Fibroblast of peridontal ligament (primary cell): ENCODE results near the gene STK17A.

Experiments used
- DNase-seq: peaks from one replicate; pipeline ENCODE4 v3.0.0-alpha.2; 2010; ENCODE audit errors: extremely low read depth

STK17A gene

DNA sequence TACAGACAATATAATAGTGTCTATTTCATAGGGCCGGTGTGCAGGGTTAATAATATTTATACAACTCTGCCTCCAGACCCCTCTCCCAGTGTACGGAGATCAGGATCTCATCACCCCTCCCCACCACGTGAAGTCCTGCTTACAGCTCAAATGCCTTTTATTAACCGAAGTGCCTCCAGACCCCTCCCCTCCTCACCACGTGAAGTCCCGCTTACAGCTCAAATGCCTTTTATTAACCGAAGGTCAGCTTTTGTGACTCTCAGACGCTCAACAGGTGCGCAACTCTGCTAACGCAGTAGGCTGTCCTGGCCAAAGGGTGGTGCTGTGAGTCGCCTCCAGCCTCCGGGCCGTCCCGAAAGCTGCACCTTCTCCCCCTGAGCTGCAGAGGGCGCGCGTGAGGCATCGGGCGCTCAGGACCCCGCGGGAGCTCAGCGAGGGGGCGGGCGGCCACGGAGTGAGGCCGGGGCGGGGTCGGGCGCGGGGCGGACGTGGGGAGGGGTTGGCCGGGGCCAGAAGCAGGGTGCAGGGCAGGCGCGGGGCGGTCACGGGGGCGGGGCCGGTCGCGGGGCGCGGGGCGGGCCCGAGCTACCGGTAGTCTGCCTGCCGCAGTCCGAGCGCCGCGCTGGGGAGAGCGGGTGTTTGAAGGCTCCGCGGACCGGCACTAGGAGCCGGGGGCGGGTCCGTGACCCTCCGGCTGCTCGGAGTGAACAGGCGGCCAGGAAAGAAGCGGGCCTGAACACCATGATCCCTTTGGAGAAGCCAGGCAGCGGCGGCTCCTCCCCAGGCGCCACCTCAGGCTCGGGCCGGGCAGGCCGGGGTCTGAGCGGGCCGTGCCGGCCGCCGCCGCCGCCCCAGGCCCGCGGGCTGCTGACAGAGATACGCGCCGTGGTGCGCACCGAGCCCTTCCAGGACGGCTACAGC, at the start of gene STK17A:
Gene STK17A, plus strand, starts transcription at position 606 of the 921 bp plus-strand sequence. Its CDS starts 136 bp downstream, at position 742.
- peak; percentile 86 for DNase-seq

GRCh38 chr7:43533801-43534479, 49.0 kb upstream of the STK17A start:
- peak; percentile 51 for DNase-seq

GRCh38 chr7:43535031-43535451, 47.9 kb upstream of the STK17A start:
- DNase-seq: peak; percentile 9

- peak; percentile 97 for DNase-seq
Observed at GRCh38 chr7:43535810-43536585, 46.9 kb upstream of the STK17A start.

GRCh38 chr7:43536773-43537172, 46.1 kb upstream of the STK17A start:
- no peak for DNase-seq

DNA sequence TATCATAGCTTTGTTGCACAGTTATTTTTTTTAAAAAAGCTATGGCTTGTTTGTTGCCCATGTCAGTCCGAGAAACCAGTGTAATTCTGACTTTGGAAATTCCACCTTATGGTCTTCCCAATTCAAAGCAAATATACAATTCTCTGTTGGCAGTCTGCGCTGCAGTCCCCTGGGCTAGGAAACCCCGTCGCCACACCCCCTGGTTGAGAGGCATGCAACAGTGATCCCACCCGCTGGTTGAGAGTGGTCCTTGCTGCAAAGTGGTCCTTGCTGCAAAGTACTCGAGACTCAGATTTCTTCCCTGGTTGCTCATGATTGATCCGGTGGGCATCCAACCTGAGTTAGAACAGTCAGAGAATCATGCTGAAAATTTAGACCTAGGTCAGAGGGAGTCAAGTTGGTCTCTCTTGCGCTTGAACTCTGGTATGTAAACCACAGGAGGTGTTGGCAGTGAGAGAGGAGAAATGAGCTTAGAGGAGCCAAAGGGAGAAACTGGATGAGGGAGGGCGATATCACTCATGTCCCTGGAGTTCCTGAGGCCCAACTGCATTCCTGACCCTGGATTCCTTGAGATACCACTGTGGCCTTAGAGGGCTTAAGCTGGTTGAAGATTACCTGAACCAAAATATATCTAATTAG, 45.0 kb upstream of the STK17A start:
- peak; percentile 42 for DNase-seq

GRCh38 chr7:43538404-43538771, 44.5 kb upstream of the STK17A start:
- peak; percentile 5 for DNase-seq

- DNase-seq: no peak
Observed at GRCh38 chr7:43540471-43540870, 42.4 kb upstream of the STK17A start.

DNA sequence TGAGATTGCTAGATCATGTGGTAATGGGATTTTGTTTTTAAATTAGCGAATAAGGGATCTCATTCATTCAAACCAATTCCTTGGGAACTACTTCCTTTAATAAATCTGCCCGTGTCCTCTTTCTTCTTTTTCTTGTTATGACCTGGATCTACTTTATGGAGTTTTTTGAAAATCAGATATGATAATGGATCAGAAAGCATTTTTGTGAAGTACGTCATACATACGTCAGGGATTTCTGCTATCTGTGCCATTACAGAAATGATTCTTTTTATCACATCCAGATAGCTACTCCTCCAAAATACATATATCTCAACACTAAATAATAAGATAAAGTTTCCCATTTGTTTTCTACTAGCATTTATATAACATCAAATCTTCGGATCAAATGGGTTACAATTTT, 40.2 kb upstream of the STK17A start:
- no peak for DNase-seq

GRCh38 chr7:43546231-43546630, 36.7 kb upstream of the STK17A start:
- no peak for DNase-seq

- no peak for DNase-seq
Observed at GRCh38 chr7:43550427-43550826, 32.5 kb upstream of the STK17A start.

DNA sequence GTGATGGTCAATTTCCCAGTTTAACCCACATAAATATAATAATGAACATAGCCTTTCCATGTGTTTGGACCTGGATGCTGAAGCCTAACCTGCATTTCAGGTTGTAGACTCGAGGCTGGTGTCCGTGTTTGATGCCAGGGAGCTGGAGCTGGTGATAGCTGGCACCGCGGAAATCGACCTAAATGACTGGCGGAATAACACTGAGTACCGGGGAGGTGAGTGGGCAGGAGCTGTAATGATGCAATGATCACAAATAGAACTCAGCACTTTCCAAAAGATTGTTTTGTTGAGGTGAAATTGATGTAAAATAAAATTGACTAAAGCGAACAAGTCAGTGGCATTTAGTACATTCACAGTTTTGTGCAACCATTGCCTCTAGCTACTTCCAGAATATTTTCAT, 30.8 kb upstream of the STK17A start:
- no peak for DNase-seq

- peak; percentile 37 for DNase-seq
Observed at GRCh38 chr7:43553999-43554398, 28.9 kb upstream of the STK17A start.

DNA sequence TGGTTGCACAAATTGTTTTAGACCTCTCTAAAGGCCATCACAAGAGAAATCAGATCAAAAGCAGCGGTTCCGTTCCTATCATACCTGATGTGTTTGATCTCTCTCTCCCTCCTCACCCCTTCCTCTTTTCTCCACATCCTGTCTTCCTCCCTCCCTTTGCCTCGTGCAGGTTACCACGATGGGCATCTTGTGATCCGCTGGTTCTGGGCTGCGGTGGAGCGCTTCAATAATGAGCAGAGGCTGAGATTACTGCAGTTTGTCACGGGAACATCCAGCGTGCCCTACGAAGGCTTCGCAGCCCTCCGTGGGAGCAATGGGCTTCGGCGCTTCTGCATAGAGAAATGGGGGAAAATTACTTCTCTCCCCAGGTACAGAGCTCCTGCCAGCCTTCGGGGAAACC, 28.5 kb upstream of the STK17A start:
- DNase-seq: no peak

DNA sequence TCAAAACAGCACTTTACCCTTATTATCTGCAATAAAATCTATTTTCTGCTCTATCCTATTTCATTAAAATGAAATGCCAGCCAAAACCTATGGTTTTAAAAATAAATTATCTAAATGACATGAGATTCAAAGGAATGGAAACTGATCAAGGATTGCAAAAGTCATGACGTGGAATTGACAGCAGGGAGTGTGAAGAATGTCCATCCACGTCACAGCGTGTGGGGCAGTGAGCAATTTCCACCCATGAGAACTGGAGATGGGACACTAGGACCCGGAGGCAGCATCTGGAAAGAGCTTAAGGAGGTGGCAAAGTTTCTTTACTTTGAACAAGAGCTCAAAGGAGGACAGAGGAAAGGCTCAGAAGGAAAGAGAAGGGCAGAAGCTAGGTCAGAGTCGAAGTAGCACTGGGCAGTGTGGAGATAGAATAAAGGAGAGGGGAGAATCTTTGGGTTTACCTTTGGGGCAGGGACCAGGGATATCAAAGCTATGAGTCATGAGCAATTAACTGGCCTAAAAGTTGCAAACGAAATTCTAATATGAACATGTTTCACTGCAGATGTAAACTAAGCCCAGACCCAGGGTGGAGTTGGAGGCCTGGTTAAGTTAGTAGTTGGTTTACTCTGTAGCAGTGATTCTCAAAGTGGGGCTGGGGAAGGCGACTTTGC, 24.9 kb upstream of the STK17A start:
- DNase-seq: no peak

DNA sequence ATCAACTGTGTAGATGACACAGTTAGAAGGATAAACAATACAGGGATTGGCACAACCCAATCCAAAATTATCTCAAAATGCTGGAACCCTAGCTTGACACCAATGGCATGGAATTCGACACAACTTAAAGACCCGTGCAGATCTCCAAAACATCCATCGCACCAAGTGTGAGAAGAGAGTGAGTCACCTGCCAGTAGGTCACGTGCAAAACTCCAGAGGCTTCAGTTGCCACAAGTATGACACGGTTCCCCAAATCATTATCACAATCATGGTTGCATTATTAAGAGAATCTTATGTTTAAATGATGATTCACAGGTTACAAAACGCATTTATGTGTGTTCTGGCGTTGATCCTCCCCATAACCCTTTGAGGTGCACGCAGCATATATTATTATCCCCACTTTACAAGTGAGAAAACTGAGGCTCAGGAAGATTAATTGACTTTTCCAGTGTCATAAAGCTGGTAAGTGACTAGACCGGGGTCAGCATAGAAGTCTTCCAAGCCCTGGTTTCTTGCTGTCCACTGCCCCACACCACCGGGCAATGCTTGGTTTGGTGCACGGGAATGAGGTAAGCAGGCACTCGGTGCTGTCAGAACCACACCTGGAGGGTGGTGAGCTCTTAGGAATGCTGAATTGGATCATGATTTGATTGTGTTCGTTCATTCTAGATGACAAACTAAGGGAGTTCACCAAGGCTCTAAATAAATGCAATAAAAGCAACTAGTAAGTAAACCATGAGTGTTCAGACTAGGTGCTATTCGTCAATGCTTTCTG, 23.6 kb upstream of the STK17A start:
- DNase-seq: no peak

GRCh38 chr7:43559946-43560335, 23.0 kb upstream of the STK17A start:
- no peak for DNase-seq

GRCh38 chr7:43560742-43561330, 22.1 kb upstream of the STK17A start:
- no peak for DNase-seq

DNA sequence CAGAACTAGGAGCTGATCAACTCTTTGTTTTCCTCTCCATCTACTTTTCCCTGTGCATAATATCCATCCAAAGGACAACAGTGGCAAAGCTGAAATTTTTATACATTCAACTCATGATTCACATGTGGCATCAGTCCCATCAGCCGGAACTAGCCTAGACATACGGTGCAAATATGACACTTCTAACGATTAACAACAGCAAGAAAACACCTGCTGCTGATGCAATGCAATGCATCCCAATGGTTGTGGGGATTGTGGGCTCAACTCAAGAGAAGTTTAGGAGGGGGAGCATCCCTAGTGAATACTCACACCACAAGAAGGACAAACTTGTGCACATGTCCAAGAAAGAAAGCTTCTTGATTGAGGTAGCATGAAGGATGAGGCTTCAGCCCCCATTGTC, 20.5 kb upstream of the STK17A start:
- no peak for DNase-seq

- no peak for DNase-seq
Observed at GRCh38 chr7:43565786-43566185, 17.1 kb upstream of the STK17A start.
